Fibroblast of skin of abdomen (primary cell): ENCODE data around the gene MAP2K4.
A peak's percentile ranks its signal among the peaks of the same experiment; 100 is the strongest.
"Not testable (repeated sequence)": the region's sequence is repeated elsewhere in the genome, so short reads cannot be mapped to it uniquely, and the experiment has no call there.

Source experiments
- DNase-seq: peaks from one replicate; pipeline ENCODE4 v3.0.0-alpha.2; 2013

The MAP2K4 gene

GRCh38 chr17:12094336-12094735 lies 73.7 kb downstream of the MAP2K4 start:
- no peak for DNase-seq

GRCh38 chr17:12095522-12095921 lies 74.8 kb downstream of the MAP2K4 start:
- no peak for DNase-seq

GRCh38 chr17:12097326-12097725 lies 76.6 kb downstream of the MAP2K4 start:
- DNase-seq, result no peak

- no peak for DNase-seq
These were observed 77.9 kb downstream of the MAP2K4 start for GRCh38 chr17:12098568-12098967.

- DNase-seq, result no peak
These were observed 78.7 kb downstream of the MAP2K4 start for GRCh38 chr17:12099412-12099811.

GRCh38 chr17:12104831-12105230 lies 84.2 kb downstream of the MAP2K4 start:
- no peak for DNase-seq

GRCh38 chr17:12107905-12108304 lies 87.2 kb downstream of the MAP2K4 start:
- no peak for DNase-seq

GRCh38 chr17:12110906-12111305 lies 90.2 kb downstream of the MAP2K4 start:
- no peak for DNase-seq

GRCh38 chr17:12113156-12113555 lies 92.5 kb downstream of the MAP2K4 start:
- DNase-seq, result no peak

GRCh38 chr17:12114686-12115418 lies 94.2 kb downstream of the MAP2K4 start:
- no peak for DNase-seq

- DNase-seq, result no peak
These were observed 95.5 kb downstream of the MAP2K4 start for GRCh38 chr17:12116143-12116542.

- no peak for DNase-seq
These were observed 97.9 kb downstream of the MAP2K4 start for GRCh38 chr17:12118617-12119016.

- no peak for DNase-seq
These were observed 101.4 kb downstream of the MAP2K4 start for GRCh38 chr17:12122075-12122474.

- DNase-seq, result no peak
These were observed 106.5 kb downstream of the MAP2K4 start for GRCh38 chr17:12127177-12127576.

GRCh38 chr17:12127667-12128066 lies 107.0 kb downstream of the MAP2K4 start:
- no peak for DNase-seq

GRCh38 chr17:12128946-12129345 lies 108.3 kb downstream of the MAP2K4 start:
- DNase-seq, result no peak

GRCh38 chr17:12133183-12133582 lies 112.5 kb downstream of the MAP2K4 start:
- DNase-seq, result peak; percentile 43

GRCh38 chr17:12134101-12134500 lies 113.4 kb downstream of the MAP2K4 start:
- no peak for DNase-seq

GRCh38 chr17:12134587-12134986 lies 113.9 kb downstream of the MAP2K4 start:
- DNase-seq, result no peak

- no peak for DNase-seq
These were observed 115.6 kb downstream of the MAP2K4 start for GRCh38 chr17:12136243-12136642.

- no peak for DNase-seq
These were observed 116.0 kb downstream of the MAP2K4 start for GRCh38 chr17:12136646-12137045.

- DNase-seq, result no peak
These were observed 117.2 kb downstream of the MAP2K4 start for GRCh38 chr17:12137859-12138258.

GRCh38 chr17:12140685-12141084 lies 120.0 kb downstream of the MAP2K4 start:
- no peak for DNase-seq

GRCh38 chr17:12162187-12162586 lies 141.5 kb downstream of the MAP2K4 start:
- not testable (repeated sequence) for DNase-seq

GRCh38 chr17:12164085-12164484 lies 143.4 kb downstream of the MAP2K4 start:
- DNase-seq, result no peak
